GM18868 (cell line): Measurements from ENCODE around the gene EVC.
"Not testable (repeated sequence)": the region's sequence is repeated elsewhere in the genome, so short reads cannot be mapped to it uniquely, and the experiment has no call there.

Experiments
- ATAC-seq: cut with Tn5 transposase; IDR thresholded peaks from one replicate; pipeline ENCODE4 v1.9.1; 2021; ENCODE audit warnings: mild to moderate bottlenecking, moderate library complexity; ENCODE audit not compliant: unreplicated experiment

Gene EVC

GRCh38 chr4:5707778-5708448 is 3.1 kb upstream of the EVC start:
- ATAC-seq, result peak; percentile 14

GRCh38 chr4:5708449-5709206 is 2.4 kb upstream of the EVC start, which contains the start of gene EVC2:
EVC2 (minus strand) TSS chr4:5708559; CDS start chr4:5708513, 46 bp downstream.
- ATAC-seq, result peak; percentile 22

GRCh38 chr4:5709207-5709575 is 1.8 kb upstream of the EVC start:
- no peak for ATAC-seq

- ATAC-seq, result no peak
Observed at GRCh38 chr4:5710065-5710960, 688 bp upstream of the EVC start.

DNA sequence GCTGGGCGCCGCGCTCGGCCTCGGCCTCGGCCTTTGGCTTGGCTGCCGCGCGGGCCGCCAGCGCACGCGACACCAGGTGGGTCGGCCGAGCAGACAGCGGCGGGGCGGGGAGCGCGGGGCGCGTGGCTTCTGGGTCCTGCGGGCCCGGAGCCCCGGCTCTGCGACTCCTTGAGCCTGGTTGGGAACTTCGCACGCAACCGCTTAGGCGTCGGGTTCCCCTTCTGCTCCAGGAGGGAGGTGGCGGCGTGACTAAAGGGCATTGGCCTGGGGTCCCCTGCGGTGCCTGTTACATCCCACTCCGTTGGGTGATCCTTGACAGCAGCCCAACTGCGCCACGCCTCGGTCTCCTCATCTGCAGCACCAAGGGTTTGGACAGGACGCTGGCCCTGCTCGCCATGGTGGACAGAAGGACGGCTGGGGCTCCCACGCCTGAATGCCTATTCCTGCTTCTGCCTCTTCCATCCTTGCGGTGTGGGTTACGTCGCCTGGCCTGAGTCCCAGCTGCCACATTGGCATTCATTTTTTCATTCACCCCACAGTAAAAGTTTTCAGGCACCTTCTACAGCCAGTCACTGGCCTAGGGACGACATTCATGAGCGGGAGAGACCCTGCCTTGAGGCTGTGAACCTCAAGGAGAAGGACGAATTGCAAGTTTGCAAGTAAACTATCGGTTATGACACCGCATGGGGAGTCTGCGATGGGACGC is 631 bp downstream of the EVC start:
- ATAC-seq, result peak; percentile 4

DNA sequence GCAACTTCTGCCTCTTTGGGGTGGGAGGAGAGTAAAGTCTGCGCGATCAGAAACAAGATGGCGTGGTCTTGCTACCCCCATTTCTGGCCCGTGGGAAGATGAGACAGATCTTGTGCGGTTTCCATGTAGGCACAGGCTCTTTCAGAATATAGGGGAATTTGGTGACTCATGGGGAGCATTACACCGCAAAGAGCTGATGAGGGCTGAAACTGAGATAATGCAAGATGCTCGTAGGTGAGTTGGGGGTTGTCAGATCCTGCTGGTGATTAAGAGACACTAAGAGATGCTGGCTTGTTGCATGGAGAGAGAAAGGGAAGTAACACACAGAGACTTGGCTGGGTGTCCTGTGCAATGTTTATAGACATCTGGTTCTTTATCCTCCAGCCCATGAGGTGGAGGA is 1.5 kb downstream of the EVC start:
- ATAC-seq, result peak; percentile 68

GRCh38 chr4:5712931-5713330 is 1.9 kb downstream of the EVC start:
- no peak for ATAC-seq

- no peak for ATAC-seq
Observed at GRCh38 chr4:5713861-5714260, 2.9 kb downstream of the EVC start.

DNA sequence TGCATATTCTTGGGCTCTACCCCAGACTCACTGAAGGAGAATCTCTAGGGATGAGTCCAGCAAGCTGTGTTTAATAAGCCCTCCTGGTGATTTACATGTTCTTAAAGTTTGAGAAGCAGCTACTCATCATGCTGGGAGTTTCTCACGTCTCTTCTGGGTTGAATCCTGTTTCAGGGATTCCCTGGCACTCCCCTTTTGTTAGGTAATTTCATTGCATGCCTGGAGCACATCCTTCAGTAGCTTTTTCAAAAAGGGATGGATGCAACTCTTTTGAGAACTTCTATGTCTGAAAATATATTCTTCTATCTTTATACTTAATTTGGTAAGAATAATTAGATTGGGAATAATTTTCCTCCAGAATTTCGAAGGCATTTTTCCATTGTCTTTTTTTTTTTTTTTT is 4.4 kb downstream of the EVC start:
- no peak for ATAC-seq

- no peak for ATAC-seq
Observed at GRCh38 chr4:5716391-5716790, 5.4 kb downstream of the EVC start.

- no peak for ATAC-seq
Observed at GRCh38 chr4:5717449-5718158, 6.6 kb downstream of the EVC start.

GRCh38 chr4:5718411-5718810 is 7.4 kb downstream of the EVC start:
- ATAC-seq, result no peak

DNA sequence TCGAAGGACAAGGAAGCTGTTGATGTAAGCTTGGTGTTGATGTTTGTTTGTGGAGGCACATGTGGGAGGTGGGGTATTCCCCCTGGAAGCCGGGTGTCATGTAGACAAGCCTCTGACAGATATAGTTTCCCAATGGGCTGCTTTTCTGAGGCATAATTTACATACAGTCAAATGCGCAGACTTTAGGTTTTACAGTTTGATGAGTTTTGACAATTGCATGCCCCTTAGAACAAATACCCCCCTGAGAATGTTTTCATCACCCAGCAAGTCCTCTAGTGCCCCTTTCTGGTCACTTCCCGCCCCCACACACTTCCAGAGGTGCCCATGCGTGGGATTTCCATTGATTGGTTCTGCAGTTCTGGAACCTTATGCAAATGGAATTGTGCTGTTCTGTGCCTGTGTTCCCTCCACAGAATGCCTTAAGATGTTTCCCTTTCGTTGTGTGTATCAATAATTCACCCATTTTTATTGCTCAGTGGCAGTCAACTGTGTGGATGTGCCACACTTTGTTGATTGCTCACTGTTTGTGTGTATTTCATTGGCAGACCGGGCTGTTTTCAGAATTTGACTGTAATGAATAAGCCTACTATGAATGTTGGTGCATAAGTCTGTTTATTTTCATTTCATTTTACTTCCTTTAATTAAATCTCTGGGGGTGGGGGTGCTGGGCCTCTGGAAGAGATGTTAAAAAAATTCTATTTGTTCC is 8.5 kb downstream of the EVC start:
- peak; percentile 77 for ATAC-seq

- no peak for ATAC-seq
Observed at GRCh38 chr4:5720157-5720850, 9.3 kb downstream of the EVC start.

DNA sequence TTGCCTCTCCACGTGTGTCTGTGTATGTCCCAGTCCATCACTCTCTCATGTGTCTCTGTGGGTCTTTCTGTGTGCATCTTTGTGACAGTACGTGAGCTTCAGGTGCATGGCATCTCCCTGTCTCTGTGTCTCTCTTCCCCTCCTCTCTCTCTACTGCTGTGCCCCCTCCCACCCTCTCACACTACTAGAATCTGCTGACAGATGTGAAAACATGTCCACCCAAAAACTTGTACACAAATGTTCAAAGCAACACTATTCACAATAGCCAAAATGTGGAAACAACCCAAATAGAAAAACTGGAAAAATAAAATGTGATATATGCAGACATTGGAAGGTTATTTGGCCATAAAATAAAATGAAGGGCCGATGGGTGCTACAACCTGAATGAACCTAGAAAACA is 10.0 kb downstream of the EVC start:
- no peak for ATAC-seq

DNA sequence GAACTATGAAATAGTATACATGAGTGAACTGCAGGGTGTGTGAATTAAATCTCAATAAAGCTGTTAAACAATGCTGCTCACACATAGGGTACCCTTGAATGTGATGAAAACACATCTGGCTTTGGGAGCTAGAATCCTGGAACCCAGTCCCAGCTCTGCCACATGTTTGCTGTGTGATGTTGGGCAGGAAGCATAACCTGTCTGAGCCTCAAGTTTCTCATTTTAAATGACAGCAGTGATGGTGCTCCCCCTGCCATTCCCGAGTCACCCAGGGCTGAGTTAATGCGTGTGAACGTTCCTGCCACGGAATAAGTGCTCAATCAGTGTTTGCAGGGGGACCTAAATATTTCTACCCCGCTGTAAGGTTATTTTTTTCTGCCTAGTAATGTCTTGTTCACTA is 10.9 kb downstream of the EVC start:
- no peak for ATAC-seq

DNA sequence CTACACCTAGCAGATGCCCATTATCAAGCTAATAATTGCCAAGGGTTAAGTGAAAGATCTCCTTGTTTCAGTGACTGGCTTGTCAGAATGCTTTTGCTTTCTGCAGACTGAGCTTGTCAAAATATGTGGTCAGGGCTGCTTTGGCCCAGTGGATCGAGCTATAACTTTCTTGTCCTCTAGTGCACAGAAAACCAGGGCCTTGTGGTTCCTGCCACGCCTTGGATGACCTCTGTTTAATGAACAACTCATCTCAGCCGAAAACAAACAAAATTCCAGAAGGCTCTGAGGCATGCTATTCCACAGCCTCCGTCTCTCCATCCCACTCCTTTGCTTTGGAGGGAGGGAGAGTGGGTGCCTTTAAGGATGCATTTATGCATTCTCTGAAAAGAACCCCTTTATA is 11.3 kb downstream of the EVC start:
- no peak for ATAC-seq

DNA sequence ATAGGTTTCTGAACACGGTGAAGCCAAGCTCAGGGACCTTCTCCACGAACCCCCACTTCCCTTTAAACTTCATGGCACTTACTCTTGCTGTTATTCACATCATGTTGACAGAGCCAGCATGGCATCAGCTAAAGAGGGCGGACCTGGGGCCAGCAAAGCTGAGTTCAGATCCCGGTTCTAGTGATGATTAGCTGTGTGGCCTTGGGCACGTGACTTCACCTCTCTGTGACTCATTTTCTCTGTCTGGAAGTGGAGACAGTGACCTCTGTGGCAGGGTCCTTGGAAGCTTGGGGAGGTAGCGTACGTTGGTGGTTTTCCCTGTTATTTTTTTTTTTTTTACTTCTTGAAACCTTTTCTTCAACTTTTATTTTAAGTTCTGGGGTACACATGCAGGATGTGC is 13.4 kb downstream of the EVC start:
- no peak for ATAC-seq

DNA sequence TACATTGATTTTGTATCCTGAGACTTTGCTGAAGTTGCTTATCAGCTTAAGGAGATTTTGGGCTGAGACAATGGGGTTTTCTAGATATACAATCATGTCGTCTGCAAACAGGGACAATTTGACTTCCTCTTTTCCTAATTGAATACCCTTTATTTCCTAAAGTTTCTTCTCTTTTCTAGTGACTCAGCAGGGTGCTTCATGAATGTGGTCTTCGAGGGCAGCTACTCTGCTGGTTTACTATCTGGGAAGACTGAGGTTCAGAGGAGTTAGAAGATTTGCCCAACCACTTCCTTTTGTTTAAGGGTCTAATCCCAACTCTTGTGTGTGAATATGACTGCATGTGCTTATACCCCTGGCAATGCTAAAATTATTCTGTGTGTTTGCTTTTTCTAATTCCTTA is 17.4 kb downstream of the EVC start:
- ATAC-seq, result not testable (repeated sequence)
